K562 (cell line): ENCODE measurements around the gene PTPRG. TPM values are rescaled to one million over a fixed set of nuclear protein-coding genes. Genes with fewer than 3 reads are reported as not detected.

ENCODE experiments used
- ATAC-seq: fragments of 200-7000 bp; cut with Tn5 transposase; 3 replicates; pipeline ENCODE4 v1.9.1; 2020; ENCODE audit warnings: moderate library complexity
- BruUV-seq: library from RNA; stranded (reverse); fragments of 400-500 nt; replicated peaks from 2 replicates; lab custom pipeline; 2021; lab: Mats Ljungman, UMichigan
- CTCF ChIA-PET: fragments of 300-600 bp; formaldehyde crosslinking; extraction: SDS; loops from one replicate; lab custom pipeline; 2021; ENCODE audit warnings: low intra/inter-chr PET ratio; lab: Yijun Ruan, JAX
- POLR2A ChIA-PET: fragments of 300-600, 350-650 bp; sonication (Branson Sonifier 250); formaldehyde crosslinking; extraction: SDS; loops from one replicate; lab custom pipeline; 2021; ENCODE audit warnings: antibody characterized with exemption, inconsistent platforms; lab: Yijun Ruan, JAX
- DNase-seq, 4 experiments: peaks; one replicate each; pipeline versions ENCODE4 v3.0.0 to v3.0.0-alpha.2; 2011 to 2018; ENCODE audit warnings: low spot score in 3 of 4, mixed read lengths in 3 of 4; ENCODE audit errors: extremely low read depth in 1 of 4
- FAIRE-seq: peaks from 2 replicates; lab custom pipeline; 2011; peaks lifted over from hg19 to GRCh38; lab: Jason Lieb, UNC
- H2AFZ ChIP-seq: 2 replicates; pipeline ENCODE4 v1.6.0; 2011; ENCODE audit warnings: low read depth, low read length, control low read depth, inconsistent platforms
- H3K27ac ChIP-seq: fragments of 200-600 bp; 3 replicates; pipeline ENCODE4 v1.8.0; 2011; ENCODE audit warnings: low read depth, mild to moderate bottlenecking, control low read depth, inconsistent platforms, low read length, moderate library complexity, mixed read lengths; ENCODE audit errors: extremely low read depth
- H3K27me3 ChIP-seq, 2 experiments: fragments of 300-600 bp in 1 of 2; 2 replicates in 1 of 2; 3 replicates in 1 of 2; pipeline versions ENCODE4 v1.6.0 to v1.8.0; 2011; ENCODE audit warnings: inconsistent platforms in 2 of 2, low read length in 2 of 2, mild to moderate bottlenecking in 1 of 2, mixed read lengths in 1 of 2, moderate library complexity in 1 of 2; ENCODE audit not compliant: control insufficient read depth in 2 of 2, insufficient read depth in 2 of 2
- H3K36me3 ChIP-seq: fragments of 300-600 bp; 3 replicates; pipeline ENCODE4 v1.8.0; 2011; ENCODE audit warnings: mild to moderate bottlenecking, low read length, inconsistent platforms; ENCODE audit not compliant: control insufficient read depth, insufficient read depth
- H3K4me1 ChIP-seq, 2 experiments: fragments of 200-600 bp in 1 of 2; replicated peaks in 1 of 2; 2 replicates in 1 of 2; 3 replicates in 1 of 2; pipeline versions ENCODE4 v1.5.1 to v1.8.0; 2011; ENCODE audit warnings: inconsistent platforms in 2 of 2, low read length in 2 of 2, mild to moderate bottlenecking in 1 of 2, mixed read lengths in 1 of 2, moderate library complexity in 1 of 2; ENCODE audit not compliant: control insufficient read depth in 2 of 2, insufficient read depth in 2 of 2
- H3K4me2 ChIP-seq: 2 replicates; pipeline ENCODE4 v1.6.1; 2011; ENCODE audit warnings: low read length, control low read depth, inconsistent platforms, mixed read lengths; ENCODE audit not compliant: insufficient read depth
- H3K4me3 ChIP-seq: fragments of 200-600 bp; sonication (generic), shearing (Covaris generic); 2 replicates; pipeline ENCODE4 v1.5.1; 2016; ENCODE audit warnings: control low read depth, inconsistent platforms
- H3K79me2 ChIP-seq: fragments of 200-600 bp; 3 replicates; pipeline ENCODE4 v1.8.0; 2011; ENCODE audit warnings: low read length, inconsistent platforms; ENCODE audit not compliant: control insufficient read depth, insufficient read depth
- H3K9ac ChIP-seq, 2 experiments: 2 replicates each; pipeline versions ENCODE4 v1.6.0 to v1.6.1; 2011; ENCODE audit warnings: low read depth in 2 of 2, low read length in 2 of 2, control low read depth in 1 of 2, inconsistent platforms in 1 of 2, mild to moderate bottlenecking in 1 of 2, mixed read lengths in 1 of 2; ENCODE audit not compliant: insufficient read depth in 1 of 2
- H3K9me1 ChIP-seq: one replicate; pipeline ENCODE4 v1.6.0; 2011; ENCODE audit warnings: inconsistent platforms, mild to moderate bottlenecking, low read length, moderate library complexity; ENCODE audit not compliant: control insufficient read depth, insufficient read depth
- H3K9me3 ChIP-seq: replicated peaks from 2 replicates; pipeline ENCODE4 v1.5.1; 2011; ENCODE audit warnings: low read depth, low read length, inconsistent platforms; ENCODE audit not compliant: control insufficient read depth, insufficient read depth
- H4K20me1 ChIP-seq: replicated peaks from 2 replicates; pipeline ENCODE4 v1.6.1; 2011; ENCODE audit warnings: low read length, inconsistent platforms, mixed read lengths; ENCODE audit not compliant: control insufficient read depth, insufficient read depth
- CHCHD3 ChIP-seq: fragments of 250-450 bp; sonication (Bioruptor Pico); IDR thresholded peaks from 2 replicates; pipeline ENCODE4 v2.1.2; 2022; ENCODE audit warnings: mild to moderate bottlenecking
- CREB3 ChIP-seq: fragments of 450-650 bp; conservative IDR thresholded peaks from 2 replicates; pipeline ENCODE4 v1.6.1; 2016; ENCODE audit warnings: missing genetic modification characterization, low read depth, mild to moderate bottlenecking, missing compliant biosample characterization, moderate library complexity
- FOXM1 ChIP-seq, 2 experiments: fragments of 450-650 bp in 1 of 2; sonication (generic) in 1 of 2; formaldehyde crosslinking in 1 of 2; IDR thresholded peaks; 2 replicates each; pipeline versions ENCODE4 v1.6.1 to v1.9.0; 2017 to 2022; ENCODE audit warnings: low read depth in 2 of 2, mild to moderate bottlenecking in 2 of 2, missing genetic modification reagents in 1 of 2, moderate library complexity in 1 of 2
- JUNB ChIP-seq: fragments of 450-650 bp; formaldehyde crosslinking; conservative IDR thresholded peaks from 2 replicates; pipeline ENCODE4 v1.4.0; 2020; ENCODE audit warnings: mild to moderate bottlenecking
- NFE2 ChIP-seq: IDR thresholded peaks from 2 replicates; pipeline ENCODE4 v1.6.1; 2014; ENCODE audit warnings: antibody characterized with exemption, low read depth
- NFYB ChIP-seq: IDR thresholded peaks from 2 replicates; pipeline ENCODE4 v1.6.1; 2011; ENCODE audit warnings: mild to moderate bottlenecking, moderate library complexity; ENCODE audit not compliant: insufficient read length; ENCODE audit errors: extremely low read depth
- NR2C1 ChIP-seq, 2 experiments: fragments of 450-650 bp; IDR thresholded peaks; 2 replicates each; pipeline ENCODE4 v1.6.1; 2017; ENCODE audit warnings: mild to moderate bottlenecking in 2 of 2, antibody characterized with exemption in 1 of 2, inconsistent platforms in 1 of 2, missing compliant biosample characterization in 1 of 2, missing genetic modification characterization in 1 of 2
- TFAM ChIP-seq: fragments of 250-450 bp; sonication (Bioruptor Pico); conservative IDR thresholded peaks from 2 replicates; pipeline ENCODE4 v1.5.0; 2021; ENCODE audit warnings: mild to moderate bottlenecking, moderate library complexity
- ZNF561 ChIP-seq: fragments of 450-650 bp; formaldehyde crosslinking; conservative IDR thresholded peaks from 2 replicates; pipeline ENCODE4 v1.4.0; 2020; ENCODE audit warnings: mild to moderate bottlenecking, moderate library complexity
- ZNF707 ChIP-seq: fragments of 250-450 bp; sonication (Bioruptor Pico); conservative IDR thresholded peaks from 2 replicates; pipeline ENCODE4 v1.8.0; 2022; ENCODE audit warnings: inconsistent platforms, mild to moderate bottlenecking, moderate library complexity
- WGBS: fragments of 100-300 bp; shearing (Covaris generic); methylation state at CpG from one replicate; pipeline ENCODE4 v1.1.6; 2016; ENCODE audit warnings: low coverage, mixed read lengths; ENCODE audit not compliant: insufficient coverage; ENCODE audit errors: missing lambda C conversion rate; 5-methylcytosine and 5-hydroxymethylcytosine counted together
- in situ Hi-C: fragments of 300-500 bp; cut with MboI; formaldehyde crosslinking; loops from 4 replicates; pipeline ENCODE4 v1.15.0; 2018; ENCODE audit warnings: inconsistent platforms, mixed read lengths
- intact Hi-C: fragments of 100-400 bp; cut with micrococcal nuclease; formaldehyde crosslinking; loops from 2 replicates; pipeline ENCODE4 v1.14.2; 2022
- polyA plus RNA-seq, 8 experiments: library from polyadenylated mRNA; depleted of rRNA in 4 of 8; stranded (reverse) in 5 of 8; unstranded in 3 of 8; fragments of >200 nt; fragmentation: Nextera tagmentation in 2 of 8; fragmentation: Illumina TruSeq in 1 of 8; extraction: Ambion mirVana in 2 of 8; extraction: Trizol in 1 of 8; gene quantifications; 2 replicates each; pipeline versions ENCODE4 v1.2.1 to v1.2.3, GENCODE V29; 2011 to 2014; ENCODE audit warnings: inconsistent platforms in 1 of 8, missing spikeins in 1 of 8
- total RNA-seq, 7 experiments: library from RNA; depleted of rRNA in 6 of 7; stranded (reverse); fragments of >200 nt in 6 of 7; fragmentation: Illumina TruSeq in 2 of 7; extraction: Trizol in 2 of 7; gene quantifications; 2 replicates each; pipeline versions ENCODE4 v1.2.1 to v1.2.3, GENCODE V29; 2011 to 2021; ENCODE audit warnings: low replicate concordance in 1 of 7
- TF ChIP-seq, protein P1 (sequence below), 2 experiments: fragments of 250-450 bp in 1 of 2; fragments of 450-650 bp in 1 of 2; sonication (Bioruptor Pico) in 1 of 2; IDR thresholded peaks; 2 replicates each; pipeline versions ENCODE4 v1.6.1 to v1.8.0; 2016 to 2021; ENCODE audit warnings: mild to moderate bottlenecking in 2 of 2, moderate library complexity in 2 of 2, missing compliant biosample characterization in 1 of 2, missing genetic modification characterization in 1 of 2

PTPRG gene
- total and polyA plus RNA-seq, 9 of the 15 experiments (the other 6 are each of a cell fraction or from before 2014, with no cell fraction given): 0.16 TPM; not detected in 8

GRCh38 chr3:61806810-61807209, 245.4 kb downstream of the PTPRG start:
- WGBS: 0% methylated on average over 3 of the region's 4 CpGs
- ATAC-seq: no peak
- in situ Hi-C loops: no loop called here
- BruUV-seq: no TSS peak
- H3K4me2 ChIP-seq: no peak overlapping the region
- H3K27ac ChIP-seq: no peak overlapping the region
- no peak overlapping the region for H3K9ac ChIP-seq
- no peaks in the 10 kb centered on the region for H4K20me1 ChIP-seq
- ChIA-PET CTCF (no interaction called here), POLR2A (interaction anchor here (0.6 kb wide), 1 partner anchor 11 kb away, joined by 3 read pairs; no protein-coding TSS in a partner anchor)
- TF ChIP-seq TFAM (no peak), NFE2 (no peak), ZNF707 (CRISPR knock-in tag) (no peak), FOXM1 (IDR thresholded peaks at IDR 0.05; ENCODE audit: low read depth) (no peak), FOXM1 (CRISPR knock-in tag; IDR thresholded peaks at IDR 0.05; ENCODE audit: low read depth) (no peak), CHCHD3 (CRISPR knock-in tag) (no peak), JUNB (no peak), NR2C1 (IDR thresholded peaks at IDR 0.05) (no peak), NR2C1 (tag; IDR thresholded peaks at IDR 0.05) (no peak), CREB3 (tag) (no peak), ZNF561 (no peak), NFYB (no peak)
- TF ChIP-seq, protein P1, sequence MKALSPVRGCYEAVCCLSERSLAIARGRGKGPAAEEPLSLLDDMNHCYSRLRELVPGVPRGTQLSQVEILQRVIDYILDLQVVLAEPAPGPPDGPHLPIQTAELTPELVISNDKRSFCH (CRISPR knock-in tag; IDR thresholded peaks at IDR 0.05): no peak
- TF ChIP-seq, protein P1 (tag; IDR thresholded peaks at IDR 0.05): no peak
- DNase-seq: no peak
- no peaks in the 10 kb centered on the region for H3K4me1 ChIP-seq
- no peaks in the 10 kb centered on the region for H3K36me3 ChIP-seq
- H3K79me2 ChIP-seq: no peaks in the 10 kb centered on the region
- H2AFZ ChIP-seq: no peak overlapping the region
- H3K9me3 ChIP-seq: no peaks in the 10 kb centered on the region
- no peaks in the 10 kb centered on the region for H3K27me3 ChIP-seq
- intact Hi-C loops: no loop called here
- no peaks in the 10 kb centered on the region for H3K9me1 ChIP-seq
- H3K4me3 ChIP-seq: no peak overlapping the region
- no peak for FAIRE-seq
